ENCODE measurements around the gene FGF22. TPM values are rescaled to one million over a fixed set of nuclear protein-coding genes. Genes with fewer than 3 reads are reported as not detected.

The FGF22 gene
- total and polyA plus RNA-seq, 2 of the 8 experiments (the other 6 are each of a cell fraction or from before 2014, with no cell fraction given): 0.44 to 1.7 TPM

- peaks cover 0 to 68% (median 18%) of the 10 kb centered on the region in 4 experiments; a peak in 6 of 8 replicates for H3K36me3 ChIP-seq (ENCODE audit: control insufficient read depth in 2 of 4, insufficient read depth in 4 of 4, low read length in 3 of 4)
- no peak for FAIRE-seq
- TF ChIP-seq E2F6 (IDR thresholded peaks at IDR 0.05): no peak
- no peak for TF ChIP-seq BACH1 (IDR thresholded peaks at IDR 0.05; ENCODE audit: low read length)
- TF ChIP-seq PHF8 (conservative IDR thresholded peaks at IDR 0.05; ENCODE audit: low read depth, low read length): no peak
- no peak for TF ChIP-seq YY1 (IDR thresholded peaks at IDR 0.05; ENCODE audit: low read depth, low read length)
- no peak for TF ChIP-seq HDAC6 (IDR thresholded peaks at IDR 0.05; ENCODE audit: low read depth, low read length)
- TF ChIP-seq SP4 (IDR thresholded peaks at IDR 0.05; ENCODE audit: low read length): no peak
- TF ChIP-seq EP300 (IDR thresholded peaks at IDR 0.05; ENCODE audit: borderline replicate concordance in 1 of 2, low read depth in 2 of 2, low read length in 2 of 2): no peak
- no peak for TF ChIP-seq GTF2F1 (IDR thresholded peaks at IDR 0.05; ENCODE audit: borderline replicate concordance, low read depth, low read length)
- no peak for TF ChIP-seq TBP (IDR thresholded peaks at IDR 0.05; ENCODE audit: low read depth, low read length)
- no peak for TF ChIP-seq SP2 (IDR thresholded peaks at IDR 0.05; ENCODE audit: low read length)
- TF ChIP-seq HDAC2 (IDR thresholded peaks at IDR 0.05; ENCODE audit: borderline replicate concordance in 1 of 2, low read depth in 2 of 2, low read length in 2 of 2): no peak
- no peak for TF ChIP-seq EZH2 (IDR thresholded peaks at IDR 0.05; ENCODE audit: low read depth, low read length, severe bottlenecking)
These were observed 8.0 kb downstream of the FGF22 start for GRCh38 chr19:647566-648284.

More at GRCh38 chr19:647566-648284, 8.0 kb downstream of the FGF22 start:
- no peaks in the 10 kb centered on the region for H3K4me1 ChIP-seq (replicated peaks in 1 of 4; ENCODE audit: control insufficient read depth in 3 of 4, insufficient read depth in 4 of 4, low read length in 3 of 4)
- no peak overlapping the region for H2AK5ac ChIP-seq (ENCODE audit: low read depth, low read length)
- H3K9me3 ChIP-seq (ENCODE audit: insufficient read depth in 2 of 2, low read depth in 1 of 2, low read length in 1 of 2): no peaks in the 10 kb centered on the region
- H3K4ac ChIP-seq (replicated peaks; ENCODE audit: insufficient read length, low read depth, low read length): no peak overlapping the region
- no peak overlapping the region for H3K4me3 ChIP-seq (ENCODE audit: extremely low read depth in 1 of 4, insufficient read depth in 2 of 4, low read depth in 3 of 4, low read length in 4 of 4)
- H3K14ac ChIP-seq (ENCODE audit: insufficient read length): no peak overlapping the region
- H3K79me2 ChIP-seq (ENCODE audit: control insufficient read depth in 1 of 2, insufficient read depth in 2 of 2, low read length in 2 of 2): peaks cover 0 to 8% of the 10 kb centered on the region in 2 experiments; a peak in 2 of 4 replicates
- no peak overlapping the region for H2BK20ac ChIP-seq (ENCODE audit: low read length)
- ChIA-PET CTCF (ENCODE audit: partially characterized antibody) (interaction anchor here (1.8 kb wide), 1 partner anchor 13 kb away, joined by 4 read pairs; no protein-coding TSS in a partner anchor), POLR2A (ENCODE audit: partially characterized antibody) (interaction anchor here (0.9 to 2.3 kb wide), 3 partner anchors 9 to 73 kb away, joined by 3 to 9 read pairs (median 3); no protein-coding TSS in a partner anchor)
- no peak overlapping the region for H2BK15ac ChIP-seq (ENCODE audit: low read length)
- H4K20me1 ChIP-seq (replicated peaks in 1 of 2; ENCODE audit: control insufficient read depth in 1 of 2, insufficient read depth in 2 of 2, low read length in 2 of 2): peaks cover 8 to 18% of the 10 kb centered on the region in 2 experiments
- H3K27me3 ChIP-seq (replicated peaks in 1 of 4; ENCODE audit: control insufficient read depth in 3 of 4, extremely low read depth in 1 of 4, insufficient read depth in 3 of 4, low read length in 3 of 4): no peaks in the 10 kb centered on the region
- H4K91ac ChIP-seq (replicated peaks; ENCODE audit: insufficient read length, low read length): no peak overlapping the region
- WGBS, 2 experiments (ENCODE audit: extremely low coverage in 1 of 2, insufficient coverage in 1 of 2, insufficient read length in 1 of 2, insufficient replicate concordance in 2 of 2, low coverage in 1 of 2, low lambda C conversion rate in 2 of 2, missing lambda C conversion rate in 1 of 2): 94% methylated on average over 43 of the region's 52 CpGs; no CpG with 5 or more reads in 1 of the 2 experiments
- no peak overlapping the region for H4K5ac ChIP-seq (ENCODE audit: insufficient read length, low read depth, low read length)
- H2BK120ac ChIP-seq (replicated peaks; ENCODE audit: low read depth, low read length): no peak overlapping the region
- no peak overlapping the region for H2AFZ ChIP-seq (ENCODE audit: low read length)
- H3K23ac ChIP-seq (ENCODE audit: insufficient read length): no peak overlapping the region
- H3K4me2 ChIP-seq (ENCODE audit: insufficient read depth in 1 of 2, low read depth in 2 of 2, low read length in 2 of 2): no peak overlapping the region
- no peak overlapping the region for H4K8ac ChIP-seq (ENCODE audit: extremely low read depth, insufficient read depth, low read length)
- H3K9ac ChIP-seq (replicated peaks in 1 of 4; ENCODE audit: extremely low read depth in 1 of 4, low read depth in 3 of 4, low read length in 3 of 4): no peak overlapping the region
- H3K18ac ChIP-seq (ENCODE audit: extremely low read depth, low read length): no peak overlapping the region
- no peak overlapping the region for H3K56ac ChIP-seq (replicated peaks; ENCODE audit: insufficient read length, low read depth, low read length)
- no peak overlapping the region for H3K27ac ChIP-seq (ENCODE audit: low read depth, low read length)
- no peak for DNase-seq (ENCODE audit: low read depth in 1 of 2, low spot score in 2 of 2)
- no peaks in the 10 kb centered on the region for H3K79me1 ChIP-seq (ENCODE audit: low read depth, low read length)
- no peak overlapping the region for H2BK5ac ChIP-seq (ENCODE audit: low read depth, low read length)
- no peaks in the 10 kb centered on the region for H3K23me2 ChIP-seq (ENCODE audit: low read depth, low read length)
- no peak overlapping the region for H2BK12ac ChIP-seq (ENCODE audit: low read depth, low read length)
